GM18867 (cell line): ENCODE results near the gene FAM98C.

Source experiments
- ATAC-seq: cut with Tn5 transposase; IDR thresholded peaks from one replicate; pipeline ENCODE4 v1.9.1; 2021; ENCODE audit warnings: mild to moderate bottlenecking, moderate library complexity; ENCODE audit not compliant: unreplicated experiment

FAM98C gene

GRCh38 chr19:38452430-38453366 is 49.8 kb downstream of the FAM98C start:
- no peak for ATAC-seq

DNA sequence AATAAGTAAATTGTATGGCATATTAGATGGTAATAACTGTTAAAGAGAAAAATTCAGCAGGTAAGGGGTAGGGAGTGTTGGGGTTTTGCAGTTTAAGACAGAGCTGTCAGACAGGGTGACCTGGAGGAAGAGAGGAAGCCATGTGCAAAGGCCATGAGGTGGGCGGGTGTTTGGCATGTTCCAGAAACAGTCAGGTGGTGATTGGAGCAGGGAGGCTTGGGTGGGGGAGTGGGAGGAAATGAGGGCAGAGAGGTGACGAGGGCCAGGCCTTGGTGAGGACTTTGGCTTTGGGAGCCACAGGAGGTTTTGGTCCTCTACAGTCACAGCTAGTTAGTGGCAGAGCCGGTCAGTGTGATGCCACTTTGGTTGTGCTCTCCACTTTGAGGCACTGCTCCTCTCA is 50.7 kb downstream of the FAM98C start:
- no peak for ATAC-seq

GRCh38 chr19:38455031-38455430 is 52.1 kb downstream of the FAM98C start:
- no peak for ATAC-seq

- ATAC-seq: no peak
These were observed 54.3 kb downstream of the FAM98C start for GRCh38 chr19:38457202-38457601.

DNA sequence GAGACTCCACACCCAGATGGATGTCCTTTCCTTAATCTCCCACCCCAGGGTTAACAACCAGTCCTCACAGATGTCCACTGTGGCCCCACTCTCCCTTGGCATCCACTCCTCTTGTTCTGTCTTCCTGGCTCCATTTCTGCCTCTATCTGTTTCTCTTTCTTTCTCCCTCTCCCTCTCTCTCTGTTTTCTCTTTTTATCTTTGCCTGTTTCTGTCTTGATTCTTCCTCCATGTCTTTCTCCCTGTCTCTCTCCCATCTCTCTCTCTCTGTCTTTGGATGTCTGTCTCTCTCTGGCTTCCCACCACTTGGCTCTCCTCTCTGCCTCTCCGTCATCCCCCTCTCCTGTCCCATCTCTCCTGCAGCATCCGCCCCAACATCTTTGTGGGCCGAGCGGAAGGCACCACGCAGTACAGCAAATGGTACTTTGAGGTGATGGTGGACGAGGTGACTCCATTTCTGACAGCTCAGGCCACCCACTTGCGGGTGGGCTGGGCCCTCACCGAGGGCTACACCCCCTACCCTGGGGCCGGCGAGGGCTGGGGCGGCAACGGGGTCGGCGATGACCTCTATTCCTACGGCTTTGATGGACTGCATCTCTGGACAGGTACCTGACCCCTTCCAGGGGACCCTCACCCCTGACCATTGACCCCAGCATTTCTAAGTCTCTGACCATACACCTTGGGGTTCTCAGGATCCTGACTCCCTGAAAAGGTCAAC is 55.0 kb downstream of the FAM98C start:
- no peak for ATAC-seq
